K562 (cell line): ENCODE results near the gene CCDC88C. TPM values are rescaled to one million over a fixed set of nuclear protein-coding genes. Genes with fewer than 3 reads are reported as not detected.

Experiments
- ATAC-seq: fragments of 200-7000 bp; cut with Tn5 transposase; 3 replicates; pipeline ENCODE4 v1.9.1; 2020; ENCODE audit warnings: moderate library complexity
- BruUV-seq: library from RNA; stranded (reverse); fragments of 400-500 nt; replicated peaks from 2 replicates; lab custom pipeline; 2021; lab: Mats Ljungman, UMichigan
- CTCF ChIA-PET: fragments of 300-600 bp; formaldehyde crosslinking; extraction: SDS; loops from one replicate; lab custom pipeline; 2021; ENCODE audit warnings: low intra/inter-chr PET ratio; lab: Yijun Ruan, JAX
- POLR2A ChIA-PET: fragments of 300-600, 350-650 bp; sonication (Branson Sonifier 250); formaldehyde crosslinking; extraction: SDS; loops from one replicate; lab custom pipeline; 2021; ENCODE audit warnings: antibody characterized with exemption, inconsistent platforms; lab: Yijun Ruan, JAX
- DNase-seq, 4 experiments: peaks; one replicate each; pipeline versions ENCODE4 v3.0.0 to v3.0.0-alpha.2; 2011 to 2018; ENCODE audit warnings: low spot score in 3 of 4, mixed read lengths in 3 of 4; ENCODE audit errors: extremely low read depth in 1 of 4
- FAIRE-seq: peaks from 2 replicates; lab custom pipeline; 2011; peaks lifted over from hg19 to GRCh38; lab: Jason Lieb, UNC
- H2AFZ ChIP-seq: 2 replicates; pipeline ENCODE4 v1.6.0; 2011; ENCODE audit warnings: low read depth, low read length, control low read depth, inconsistent platforms
- H3K27ac ChIP-seq: fragments of 200-600 bp; 3 replicates; pipeline ENCODE4 v1.8.0; 2011; ENCODE audit warnings: low read depth, mild to moderate bottlenecking, control low read depth, inconsistent platforms, low read length, moderate library complexity, mixed read lengths; ENCODE audit errors: extremely low read depth
- H3K27me3 ChIP-seq, 2 experiments: fragments of 300-600 bp in 1 of 2; 2 replicates in 1 of 2; 3 replicates in 1 of 2; pipeline versions ENCODE4 v1.6.0 to v1.8.0; 2011; ENCODE audit warnings: inconsistent platforms in 2 of 2, low read length in 2 of 2, mild to moderate bottlenecking in 1 of 2, mixed read lengths in 1 of 2, moderate library complexity in 1 of 2; ENCODE audit not compliant: control insufficient read depth in 2 of 2, insufficient read depth in 2 of 2
- H3K36me3 ChIP-seq: fragments of 300-600 bp; 3 replicates; pipeline ENCODE4 v1.8.0; 2011; ENCODE audit warnings: mild to moderate bottlenecking, low read length, inconsistent platforms; ENCODE audit not compliant: control insufficient read depth, insufficient read depth
- H3K4me1 ChIP-seq, 2 experiments: fragments of 200-600 bp in 1 of 2; replicated peaks in 1 of 2; 2 replicates in 1 of 2; 3 replicates in 1 of 2; pipeline versions ENCODE4 v1.5.1 to v1.8.0; 2011; ENCODE audit warnings: inconsistent platforms in 2 of 2, low read length in 2 of 2, mild to moderate bottlenecking in 1 of 2, mixed read lengths in 1 of 2, moderate library complexity in 1 of 2; ENCODE audit not compliant: control insufficient read depth in 2 of 2, insufficient read depth in 2 of 2
- H3K4me2 ChIP-seq: 2 replicates; pipeline ENCODE4 v1.6.1; 2011; ENCODE audit warnings: low read length, control low read depth, inconsistent platforms, mixed read lengths; ENCODE audit not compliant: insufficient read depth
- H3K4me3 ChIP-seq: fragments of 200-600 bp; sonication (generic), shearing (Covaris generic); 2 replicates; pipeline ENCODE4 v1.5.1; 2016; ENCODE audit warnings: control low read depth, inconsistent platforms
- H3K79me2 ChIP-seq: fragments of 200-600 bp; 3 replicates; pipeline ENCODE4 v1.8.0; 2011; ENCODE audit warnings: low read length, inconsistent platforms; ENCODE audit not compliant: control insufficient read depth, insufficient read depth
- H3K9ac ChIP-seq, 2 experiments: 2 replicates each; pipeline versions ENCODE4 v1.6.0 to v1.6.1; 2011; ENCODE audit warnings: low read depth in 2 of 2, low read length in 2 of 2, control low read depth in 1 of 2, inconsistent platforms in 1 of 2, mild to moderate bottlenecking in 1 of 2, mixed read lengths in 1 of 2; ENCODE audit not compliant: insufficient read depth in 1 of 2
- H3K9me1 ChIP-seq: one replicate; pipeline ENCODE4 v1.6.0; 2011; ENCODE audit warnings: inconsistent platforms, mild to moderate bottlenecking, low read length, moderate library complexity; ENCODE audit not compliant: control insufficient read depth, insufficient read depth
- H3K9me3 ChIP-seq: replicated peaks from 2 replicates; pipeline ENCODE4 v1.5.1; 2011; ENCODE audit warnings: low read depth, low read length, inconsistent platforms; ENCODE audit not compliant: control insufficient read depth, insufficient read depth
- H4K20me1 ChIP-seq: replicated peaks from 2 replicates; pipeline ENCODE4 v1.6.1; 2011; ENCODE audit warnings: low read length, inconsistent platforms, mixed read lengths; ENCODE audit not compliant: control insufficient read depth, insufficient read depth
- BRF1 ChIP-seq: IDR thresholded peaks from 3 replicates; pipeline ENCODE4 v1.6.1; 2011; ENCODE audit warnings: borderline replicate concordance, mild to moderate bottlenecking; ENCODE audit not compliant: insufficient read length; ENCODE audit errors: extremely low read depth
- ELF2 ChIP-seq: fragments of 250-450 bp; sonication (Bioruptor Pico); IDR thresholded peaks from 2 replicates; pipeline ENCODE4 v1.5.0; 2021; ENCODE audit warnings: mild to moderate bottlenecking
- FOSL1 ChIP-seq: fragments of 200-800 bp; sonication (Bioruptor generic); conservative IDR thresholded peaks from 2 replicates; pipeline ENCODE4 v1.6.1; 2016; ENCODE audit warnings: missing genetic modification characterization, missing compliant biosample characterization
- KDM2B ChIP-seq: fragments of 250-450 bp; sonication (Bioruptor Pico); IDR thresholded peaks from 2 replicates; pipeline ENCODE4 v1.8.0; 2021; ENCODE audit warnings: mild to moderate bottlenecking, moderate library complexity
- NCOA4 ChIP-seq: fragments of 450-650 bp; IDR thresholded peaks from 2 replicates; pipeline ENCODE4 v1.6.1; 2018; ENCODE audit warnings: mild to moderate bottlenecking; ENCODE audit not compliant: partially characterized antibody
- NFE2L1 ChIP-seq: fragments of 450-650 bp; IDR thresholded peaks from 2 replicates; pipeline ENCODE4 v1.6.1; 2016; ENCODE audit warnings: missing genetic modification characterization, low read depth, mild to moderate bottlenecking, missing compliant biosample characterization, moderate library complexity, borderline replicate concordance
- POLR2G ChIP-seq: fragments of 200-400 bp; formaldehyde crosslinking; IDR thresholded peaks from 2 replicates; pipeline ENCODE4 v1.6.1; 2017; ENCODE audit warnings: low read depth, mild to moderate bottlenecking, antibody characterized with exemption, low read length, moderate library complexity
- TAF9B ChIP-seq: fragments of 450-650 bp; IDR thresholded peaks from 2 replicates; pipeline ENCODE4 v1.6.1; 2018; ENCODE audit warnings: mild to moderate bottlenecking; ENCODE audit not compliant: partially characterized antibody
- ZNF436 ChIP-seq: fragments of 250-450, 450-650 bp; sonication (Bioruptor Pico); formaldehyde crosslinking; IDR thresholded peaks from 2 replicates; pipeline ENCODE4 v1.7.0; 2020; ENCODE audit warnings: mild to moderate bottlenecking
- WGBS: fragments of 100-300 bp; shearing (Covaris generic); methylation state at CpG from one replicate; pipeline ENCODE4 v1.1.6; 2016; ENCODE audit warnings: low coverage, mixed read lengths; ENCODE audit not compliant: insufficient coverage; ENCODE audit errors: missing lambda C conversion rate; 5-methylcytosine and 5-hydroxymethylcytosine counted together
- in situ Hi-C: fragments of 300-500 bp; cut with MboI; formaldehyde crosslinking; loops from 4 replicates; pipeline ENCODE4 v1.15.0; 2018; ENCODE audit warnings: inconsistent platforms, mixed read lengths
- intact Hi-C: fragments of 100-400 bp; cut with micrococcal nuclease; formaldehyde crosslinking; loops from 2 replicates; pipeline ENCODE4 v1.14.2; 2022
- polyA plus RNA-seq, 8 experiments: library from polyadenylated mRNA; depleted of rRNA in 4 of 8; stranded (reverse) in 5 of 8; unstranded in 3 of 8; fragments of >200 nt; fragmentation: Nextera tagmentation in 2 of 8; fragmentation: Illumina TruSeq in 1 of 8; extraction: Ambion mirVana in 2 of 8; extraction: Trizol in 1 of 8; gene quantifications; 2 replicates each; pipeline versions ENCODE4 v1.2.1 to v1.2.3, GENCODE V29; 2011 to 2014; ENCODE audit warnings: inconsistent platforms in 1 of 8, missing spikeins in 1 of 8
- total RNA-seq, 7 experiments: library from RNA; depleted of rRNA in 6 of 7; stranded (reverse); fragments of >200 nt in 6 of 7; fragmentation: Illumina TruSeq in 2 of 7; extraction: Trizol in 2 of 7; gene quantifications; 2 replicates each; pipeline versions ENCODE4 v1.2.1 to v1.2.3, GENCODE V29; 2011 to 2021; ENCODE audit warnings: low replicate concordance in 1 of 7
- TF ChIP-seq, protein P1 (sequence below): fragments of 450-650 bp; IDR thresholded peaks from 2 replicates; pipeline ENCODE4 v1.6.1; 2014; ENCODE audit warnings: low read depth, mild to moderate bottlenecking, moderate library complexity, borderline replicate concordance

The CCDC88C gene
- total and polyA plus RNA-seq, 9 of the 15 experiments (the other 6 are each of a cell fraction or from before 2014, with no cell fraction given) = 0.62 to 22.5 (median 10.7) TPM

- WGBS = 62% methylated on average over 8 of the region's 8 CpGs
- Histone ChIP-seq H3K79me2 (no peaks in the 10 kb centered on the region), H3K4me2 (no peak overlapping the region), H3K36me3 (no peaks in the 10 kb centered on the region), H3K27me3 (no peaks in the 10 kb centered on the region), H3K9me3 (no peaks in the 10 kb centered on the region), H3K9me1 (no peaks in the 10 kb centered on the region), H3K4me1 (peaks cover 0 to 3% of the 10 kb centered on the region in 2 experiments; a peak in 2 of 5 replicates), H4K20me1 (no peaks in the 10 kb centered on the region), H3K9ac (no peak overlapping the region), H3K4me3 (no peak overlapping the region), H3K27ac (no peak overlapping the region), H2AFZ (no peak overlapping the region)
- no TSS peak for BruUV-seq
- FAIRE-seq (no peak), DNase-seq (no peak), ATAC-seq (no peak)
- intact Hi-C loops (no loop called here), in situ Hi-C loops (no loop called here)
- TF ChIP-seq POLR2G = no peak
- no peak for TF ChIP-seq NFE2L1
- TF ChIP-seq, protein P1, sequence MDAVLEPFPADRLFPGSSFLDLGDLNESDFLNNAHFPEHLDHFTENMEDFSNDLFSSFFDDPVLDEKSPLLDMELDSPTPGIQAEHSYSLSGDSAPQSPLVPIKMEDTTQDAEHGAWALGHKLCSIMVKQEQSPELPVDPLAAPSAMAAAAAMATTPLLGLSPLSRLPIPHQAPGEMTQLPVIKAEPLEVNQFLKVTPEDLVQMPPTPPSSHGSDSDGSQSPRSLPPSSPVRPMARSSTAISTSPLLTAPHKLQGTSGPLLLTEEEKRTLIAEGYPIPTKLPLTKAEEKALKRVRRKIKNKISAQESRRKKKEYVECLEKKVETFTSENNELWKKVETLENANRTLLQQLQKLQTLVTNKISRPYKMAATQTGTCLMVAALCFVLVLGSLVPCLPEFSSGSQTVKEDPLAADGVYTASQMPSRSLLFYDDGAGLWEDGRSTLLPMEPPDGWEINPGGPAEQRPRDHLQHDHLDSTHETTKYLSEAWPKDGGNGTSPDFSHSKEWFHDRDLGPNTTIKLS = no peak
- no peak for TF ChIP-seq ZNF436 (CRISPR knock-in tag)
- no peak for TF ChIP-seq NCOA4
- TF ChIP-seq TAF9B = no peak
- no peak for TF ChIP-seq FOSL1 (tag)
- TF ChIP-seq KDM2B = no peak
- no peak for TF ChIP-seq BRF1
- TF ChIP-seq ELF2 (CRISPR knock-in tag) = no peak
- ChIA-PET CTCF (no interaction called here), POLR2A (interaction anchor here (0.7 to 2.0 kb wide), 2 partner anchors 14 to 150 kb away, joined by 3 to 5 read pairs; no protein-coding TSS in a partner anchor)
Measured at GRCh38 chr14:91238661-91239060, 179.0 kb downstream of the CCDC88C start.
